ENCODE results near the gene ZNF827.

The ZNF827 gene

GRCh38 chr4:145887241-145887991, 51.2 kb downstream of the ZNF827 start:
- DNase-seq (ENCODE audit: low read depth in 3 of 3): no peak

- DNase-seq (ENCODE audit: low read depth in 3 of 3): no peak
Measured at GRCh38 chr4:145886871-145887240, 51.8 kb downstream of the ZNF827 start.

- no peak for DNase-seq (ENCODE audit: low read depth in 3 of 3)
Measured at GRCh38 chr4:145885666-145886065, 53.0 kb downstream of the ZNF827 start.

- DNase-seq (ENCODE audit: low read depth in 3 of 3): no peak
Measured at GRCh38 chr4:145884775-145885174, 53.8 kb downstream of the ZNF827 start.

GRCh38 chr4:145883101-145883694, 55.4 kb downstream of the ZNF827 start:
- no peak for DNase-seq (ENCODE audit: low read depth in 3 of 3)

- DNase-seq (ENCODE audit: low read depth in 3 of 3): no peak
Measured at GRCh38 chr4:145882604-145883003, 56.0 kb downstream of the ZNF827 start.

- DNase-seq (ENCODE audit: low read depth in 3 of 3): no peak
Measured at GRCh38 chr4:145881989-145882388, 56.6 kb downstream of the ZNF827 start.

- DNase-seq (ENCODE audit: low read depth in 3 of 3): no peak
Measured at GRCh38 chr4:145881576-145881975, 57.0 kb downstream of the ZNF827 start.

- no peak for DNase-seq (ENCODE audit: low read depth in 3 of 3)
Measured at GRCh38 chr4:145880355-145880960, 58.2 kb downstream of the ZNF827 start.

GRCh38 chr4:145879598-145879997, 59.0 kb downstream of the ZNF827 start:
- no peak for DNase-seq (ENCODE audit: low read depth in 3 of 3)

- DNase-seq (ENCODE audit: low read depth in 3 of 3): no peak
Measured at GRCh38 chr4:145878501-145879435, 59.9 kb downstream of the ZNF827 start.

GRCh38 chr4:145876531-145877180, 62.0 kb downstream of the ZNF827 start:
- no peak for DNase-seq (ENCODE audit: low read depth in 3 of 3)

GRCh38 chr4:145873901-145874300, 64.7 kb downstream of the ZNF827 start:
- no peak for DNase-seq (ENCODE audit: low read depth in 3 of 3)

- no peak for DNase-seq (ENCODE audit: low read depth in 3 of 3)
Measured at GRCh38 chr4:145871209-145871608, 67.4 kb downstream of the ZNF827 start.

- DNase-seq (ENCODE audit: low read depth in 3 of 3): no peak
Measured at GRCh38 chr4:145870155-145871020, 68.2 kb downstream of the ZNF827 start.

- DNase-seq (ENCODE audit: low read depth in 3 of 3): no peak
Measured at GRCh38 chr4:145868637-145869409, 69.8 kb downstream of the ZNF827 start.

- DNase-seq (ENCODE audit: low read depth in 3 of 3): no peak
Measured at GRCh38 chr4:145867406-145867805, 71.2 kb downstream of the ZNF827 start.

- DNase-seq (ENCODE audit: low read depth in 3 of 3): no peak
Measured at GRCh38 chr4:145866991-145867390, 71.6 kb downstream of the ZNF827 start.

GRCh38 chr4:145865274-145865941, 73.2 kb downstream of the ZNF827 start:
- DNase-seq (ENCODE audit: low read depth in 3 of 3): no peak
